Right cardiac atrium (tissue), 5 donors: ENCODE measurements around the gene CEP112. TPM values are rescaled to one million over a fixed set of nuclear protein-coding genes. Genes with fewer than 3 reads are reported as not detected.

Experiments
- ATAC-seq, 2 donors: fragments of 200-7000 bp; cut with Tn5 transposase; one replicate each; pipeline versions ENCODE4 v1.8.0 to v1.9.1; 2020; ENCODE audit warnings: moderate library complexity in 2 of 2, mild to moderate bottlenecking in 1 of 2
- DNase-seq, 3 donors: peaks; one replicate each; pipeline ENCODE4 v3.0.0-alpha.2; 2020
- H3K27ac ChIP-seq: one replicate; pipeline ENCODE4 v1.5.1; 2013; ENCODE audit warnings: mild to moderate bottlenecking, low read length, control low read depth, moderate library complexity
- H3K27me3 ChIP-seq: one replicate; pipeline ENCODE4 v1.6.1; 2013; ENCODE audit not compliant: control insufficient read depth, insufficient read depth
- H3K4me1 ChIP-seq: one replicate; pipeline ENCODE4 v1.6.1; 2013; ENCODE audit warnings: low read length; ENCODE audit not compliant: control insufficient read depth, insufficient read depth
- H3K4me3 ChIP-seq: one replicate; pipeline ENCODE4 v1.5.1; 2013; ENCODE audit warnings: low read length, control low read depth
- H3K9me3 ChIP-seq: one replicate; pipeline ENCODE4 v1.6.1; 2013; ENCODE audit warnings: low read length; ENCODE audit not compliant: control insufficient read depth
- WGBS: extraction: QIAGEN DNeasy Blood & Tissue Kit; methylation state at CpG from one replicate; pipeline ENCODE4 v1.1.7; 2013; 5-methylcytosine and 5-hydroxymethylcytosine counted together
- intact Hi-C, 4 donors: fragments of 100-400 bp; cut with DNase I; formaldehyde crosslinking; loops; one replicate each; pipeline versions ENCODE4 v1.11.0 to v1.14.0; 2022 to 2023
- polyA plus RNA-seq: library from polyadenylated mRNA; stranded (reverse); fragments of 200-250 nt; gene quantifications from one replicate; pipeline ENCODE4 v1.2.3, GENCODE V29; 2013
- total RNA-seq, 4 donors: library from RNA; stranded (reverse); fragmentation: NEBNext Ultra II Directional; extraction: Animal tissue kit (Norgen Biotek cat#: 25700); gene quantifications; one replicate each; pipeline ENCODE4 v1.2.1, GENCODE V29; 2021
- donor health status: healthy with polysubstance abuse.
- donor health status: DM: no; HTN: yes; CAD: no.
- donor health status: DM: no; HTN: no; CAD: no.
- donor health status: DM: no; HTN: yes; CAD: no; lungs with severe emphysema.
- donor health status: DM: yes; HTN: yes; CAD: no.

Gene CEP112
- total and polyA plus RNA-seq, 5 donors, result 11.1 to 23.1 (median 18.0) TPM

- no peak for DNase-seq
- intact Hi-C loops, result no loop called here
- WGBS, result 54% methylated on average over 1 of the region's 1 CpG
- Histone ChIP-seq H3K27ac (no peak overlapping the region), H3K4me1 (no peaks in the 10 kb centered on the region), H3K9me3 (no peaks in the 10 kb centered on the region), H3K4me3 (no peak overlapping the region), H3K27me3 (no peaks in the 10 kb centered on the region)
- no peak for ATAC-seq
These were observed 183.3 kb downstream of the CEP112 start for GRCh38 chr17:66008680-66009079.

- no peak for ATAC-seq
- Histone ChIP-seq H3K4me1 (no peaks in the 10 kb centered on the region), H3K9me3 (no peaks in the 10 kb centered on the region), H3K27ac (no peak overlapping the region), H3K4me3 (no peak overlapping the region), H3K27me3 (no peaks in the 10 kb centered on the region)
- no peak for DNase-seq
- 89% methylated on average over 4 of the region's 4 CpGs for WGBS
- intact Hi-C loops, result no loop called here
These were observed 185.3 kb downstream of the CEP112 start for GRCh38 chr17:66006654-66007053.

- Histone ChIP-seq H3K4me1 (no peaks in the 10 kb centered on the region), H3K27ac (no peak overlapping the region), H3K4me3 (no peak overlapping the region), H3K9me3 (no peaks in the 10 kb centered on the region), H3K27me3 (no peaks in the 10 kb centered on the region)
- ATAC-seq (no peak), DNase-seq (no peak)
- intact Hi-C loops, result no loop called here
- WGBS, result 18% methylated on average over 1 of the region's 1 CpG
These were observed 189.1 kb downstream of the CEP112 start for GRCh38 chr17:66002812-66003211.

GRCh38 chr17:66002063-66002585 is 189.8 kb downstream of the CEP112 start:
- no peak overlapping the region for H3K4me3 ChIP-seq
- no peak overlapping the region for H3K27ac ChIP-seq
- DNase-seq, result no peak
- intact Hi-C loops, result no loop called here
- no peaks in the 10 kb centered on the region for H3K4me1 ChIP-seq
- H3K9me3 ChIP-seq, result no peaks in the 10 kb centered on the region
- 90% methylated on average over 1 of the region's 1 CpG for WGBS
- no peak for ATAC-seq
- H3K27me3 ChIP-seq, result no peaks in the 10 kb centered on the region

- intact Hi-C loops, result no loop called here
- WGBS, result 87% methylated on average over 4 of the region's 4 CpGs
- H3K9me3 ChIP-seq, result no peaks in the 10 kb centered on the region
- DNase-seq (no peak), ATAC-seq (no peak)
- no peaks in the 10 kb centered on the region for H3K4me1 ChIP-seq
- no peaks in the 10 kb centered on the region for H3K27me3 ChIP-seq
- no peak overlapping the region for H3K27ac ChIP-seq
- H3K4me3 ChIP-seq, result no peak overlapping the region
These were observed 191.7 kb downstream of the CEP112 start for GRCh38 chr17:66000216-66000615.

GRCh38 chr17:65998675-65999074 is 193.3 kb downstream of the CEP112 start:
- WGBS, result 79% methylated on average over 3 of the region's 3 CpGs
- no peak for DNase-seq
- Histone ChIP-seq H3K4me3 (no peak overlapping the region), H3K9me3 (no peaks in the 10 kb centered on the region), H3K27me3 (no peaks in the 10 kb centered on the region), H3K4me1 (no peaks in the 10 kb centered on the region), H3K27ac (no peak overlapping the region)
- no peak for ATAC-seq
- intact Hi-C loops, result no loop called here

GRCh38 chr17:65994679-65995078 is 197.3 kb downstream of the CEP112 start:
- ATAC-seq, result no peak
- no peak for DNase-seq
- Histone ChIP-seq H3K27ac (no peak overlapping the region), H3K4me1 (no peaks in the 10 kb centered on the region), H3K27me3 (no peaks in the 10 kb centered on the region), H3K9me3 (no peaks in the 10 kb centered on the region), H3K4me3 (no peak overlapping the region)
- WGBS, result 97% methylated on average over 4 of the region's 4 CpGs
- intact Hi-C loops, result no loop called here

- intact Hi-C loops, result no loop called here
- WGBS, result 96% methylated on average over 2 of the region's 2 CpGs
- DNase-seq, result no peak
- Histone ChIP-seq H3K4me1 (no peaks in the 10 kb centered on the region), H3K27ac (no peak overlapping the region), H3K27me3 (no peaks in the 10 kb centered on the region), H3K4me3 (no peak overlapping the region), H3K9me3 (no peaks in the 10 kb centered on the region)
- no peak for ATAC-seq
These were observed 197.8 kb downstream of the CEP112 start for GRCh38 chr17:65994114-65994513.

- intact Hi-C loops, result no loop called here
- Histone ChIP-seq H3K9me3 (peaks cover 3% of the 10 kb centered on the region), H3K4me1 (no peaks in the 10 kb centered on the region), H3K27ac (no peak overlapping the region), H3K4me3 (no peak overlapping the region), H3K27me3 (no peaks in the 10 kb centered on the region)
- DNase-seq (peak in 2 of 3 donors; percentile 51 to 58), ATAC-seq (peak in 1 of 2 donors; percentile 56)
- 84% methylated on average over 3 of the region's 3 CpGs for WGBS
These were observed 201.3 kb downstream of the CEP112 start for GRCh38 chr17:65990593-65990992.

- H3K4me1 ChIP-seq, result no peaks in the 10 kb centered on the region
- DNase-seq, result no peak
- H3K9me3 ChIP-seq, result peaks cover 3% of the 10 kb centered on the region
- intact Hi-C loops, result no loop called here
- no peak overlapping the region for H3K4me3 ChIP-seq
- H3K27me3 ChIP-seq, result no peaks in the 10 kb centered on the region
- ATAC-seq, result no peak
- H3K27ac ChIP-seq, result no peak overlapping the region
These were observed 203.5 kb downstream of the CEP112 start for GRCh38 chr17:65988451-65988850.

- intact Hi-C loops, result no loop called here
- H3K4me1 ChIP-seq, result no peaks in the 10 kb centered on the region
- DNase-seq (no peak), ATAC-seq (no peak)
- H3K27ac ChIP-seq, result no peak overlapping the region
- H3K9me3 ChIP-seq, result peaks cover 3% of the 10 kb centered on the region
- no peaks in the 10 kb centered on the region for H3K27me3 ChIP-seq
- WGBS, result 61% methylated on average over 2 of the region's 2 CpGs
- H3K4me3 ChIP-seq, result no peak overlapping the region
These were observed 203.9 kb downstream of the CEP112 start for GRCh38 chr17:65987988-65988387.

GRCh38 chr17:65985571-65985970 is 206.4 kb downstream of the CEP112 start:
- 95% methylated on average over 3 of the region's 3 CpGs for WGBS
- DNase-seq, result no peak
- peaks cover 3% of the 10 kb centered on the region for H3K9me3 ChIP-seq
- no peaks in the 10 kb centered on the region for H3K27me3 ChIP-seq
- H3K4me3 ChIP-seq, result no peak overlapping the region
- H3K4me1 ChIP-seq, result no peaks in the 10 kb centered on the region
- no peak overlapping the region for H3K27ac ChIP-seq
- no peak for ATAC-seq
- intact Hi-C loops, result no loop called here
